Spleen (tissue), 11 donors: ENCODE data around the gene CCL11. TPM values are rescaled to one million over a fixed set of nuclear protein-coding genes. Genes with fewer than 3 reads are reported as not detected.
A peak's percentile ranks its signal among the peaks of the same experiment; 100 is the strongest.

ENCODE experiments used
- DNase-seq: peaks from one replicate; pipeline ENCODE4 v3.0.0-alpha.2; 2020
- H3K27ac ChIP-seq, 8 donors: fragments of 200-600 bp; sonication (generic) in 7 of 8; 1 replicate in 4 of 8; 2 replicates in 4 of 8; pipeline versions ENCODE4 v1.5.0 to v1.8.0; 2016 to 2021; ENCODE audit warnings: inconsistent platforms in 4 of 8, mild to moderate bottlenecking in 4 of 8, moderate library complexity in 1 of 8
- H3K27me3 ChIP-seq, 7 donors: fragments of 200-600 bp; sonication (generic) in 6 of 7; replicated peaks in 1 of 7; 1 replicate in 4 of 7; 2 replicates in 3 of 7; pipeline versions ENCODE4 v1.5.0 to v1.8.0; 2016 to 2021; ENCODE audit warnings: inconsistent platforms in 3 of 7, mild to moderate bottlenecking in 1 of 7
- H3K36me3 ChIP-seq, 6 donors: fragments of 200-600 bp; sonication (generic) in 5 of 6; 1 replicate in 4 of 6; 2 replicates in 2 of 6; pipeline versions ENCODE4 v1.5.0 to v1.8.0; 2016 to 2021; ENCODE audit warnings: inconsistent platforms in 2 of 6
- H3K4me1 ChIP-seq, 6 donors: fragments of 200-600 bp; sonication (generic) in 5 of 6; 1 replicate in 3 of 6; 2 replicates in 3 of 6; pipeline versions ENCODE4 v1.5.0 to v1.8.0; 2016 to 2021; ENCODE audit warnings: inconsistent platforms in 3 of 6
- H3K4me3 ChIP-seq, 8 donors: fragments of 200-600 bp; sonication (generic) in 7 of 8; 1 replicate in 4 of 8; 2 replicates in 4 of 8; pipeline versions ENCODE4 v1.5.0 to v1.8.0; 2016 to 2021; ENCODE audit warnings: inconsistent platforms in 4 of 8, mild to moderate bottlenecking in 4 of 8, moderate library complexity in 2 of 8
- H3K9me3 ChIP-seq, 8 donors: fragments of 200-600 bp; sonication (generic) in 7 of 8; 1 replicate in 4 of 8; 2 replicates in 4 of 8; pipeline versions ENCODE4 v1.5.0 to v1.8.0; 2016 to 2021; ENCODE audit warnings: inconsistent platforms in 4 of 8
- CTCF ChIP-seq, 11 experiments: fragments of 200-600 bp in 7 of 11; fragments of 450-650 bp in 4 of 11; sonication (generic) in 4 of 11; IDR thresholded peaks in 8 of 11; conservative IDR thresholded peaks in 3 of 11; 1 replicate in 7 of 11; 2 replicates in 4 of 11; pipeline versions ENCODE4 v1.4.0 to v1.8.0; 2016 to 2021; ENCODE audit warnings: antibody characterized with exemption in 11 of 11, inconsistent platforms in 4 of 11, mild to moderate bottlenecking in 1 of 11
- POLR2A ChIP-seq, 3 donors: fragments of 450-650 bp; IDR thresholded peaks; one replicate each; pipeline ENCODE4 v1.5.1; 2017; ENCODE audit warnings: antibody characterized with exemption in 3 of 3, mild to moderate bottlenecking in 1 of 3
- POLR2AphosphoS5 ChIP-seq, 3 donors: sonication (generic); formaldehyde crosslinking; IDR thresholded peaks; one replicate each; pipeline ENCODE4 v1.5.1; 2017; ENCODE audit warnings: antibody characterized with exemption in 3 of 3
- WGBS, 5 donors: extraction: QIAGEN DNeasy Blood & Tissue Kit in 3 of 5; methylation state at CpG; one replicate each; pipeline versions ENCODE4 v1.1.5 to v1.1.7; 2013 to 2018; 5-methylcytosine and 5-hydroxymethylcytosine counted together
- intact Hi-C: fragments of 100-400 bp; cut with DNase I; formaldehyde crosslinking; loops from one replicate; pipeline ENCODE4 v1.15.0; 2023; ENCODE audit warnings: low total_unique reads
- polyA plus RNA-seq, 3 donors: library from polyadenylated mRNA; stranded (reverse); fragments of 200-250 nt; gene quantifications; one replicate each; pipeline ENCODE4 v1.2.1, GENCODE V29; 2013
- total RNA-seq, 7 donors: library from RNA; depleted of rRNA in 3 of 7; stranded (reverse); fragments of >200 nt in 3 of 7; fragmentation: NEBNext Ultra II Directional in 4 of 7; extraction: Animal tissue kit (Norgen Biotek cat#: 25700) in 4 of 7; gene quantifications; one replicate each; pipeline versions ENCODE4 v1.1.0 to v1.2.1, GENCODE V29; 2016 to 2021
- donor health status: healthy with polysubstance abuse.
- donor health status: DM: no; HTN: no; CAD: no; lungs with moderate emphysema.
- donor health status: DM: no; HTN: no; CAD: no.
- donor health status: Bipolar disorder and iron deficiency.
- donor health status: healthy.
- donor health status: DM: no; HTN: no; CAD: no.
- donor health status: DM: yes; HTN: yes; CAD: no.

Gene CCL11
- total and polyA plus RNA-seq, 10 donors, result 0.26 to 1.9 (median 0.60) TPM; not detected in 5

- TF ChIP-seq CTCF (IDR thresholded peaks at IDR 0.05 in 8 of 11, conservative IDR thresholded peaks at IDR 0.05 in 3 of 11) (no peak), POLR2A (IDR thresholded peaks at IDR 0.05) (no peak), POLR2AphosphoS5 (IDR thresholded peaks at IDR 0.05) (peak in 1 of 3 donors; percentile 44)
- peaks cover 27 to 98% (median 66%) of the 10 kb centered on the region in 6 donors for H3K4me1 ChIP-seq
These were observed 39.1 kb upstream of the CCL11 start for GRCh38 chr17:34246446-34246845.

GRCh38 chr17:34246881-34247280 lies 38.7 kb upstream of the CCL11 start:
- peak overlapping the region in 1 of 8 donors; percentile 28 for H3K4me3 ChIP-seq
- WGBS, 5 donors, result 43 to 71% (median 45%) methylated on average over 3 of the region's 3 CpGs
- DNase-seq, result no peak
- TF ChIP-seq CTCF (IDR thresholded peaks at IDR 0.05 in 8 of 11, conservative IDR thresholded peaks at IDR 0.05 in 3 of 11) (no peak), POLR2AphosphoS5 (IDR thresholded peaks at IDR 0.05) (no peak), POLR2A (IDR thresholded peaks at IDR 0.05) (no peak)
- H3K4me1 ChIP-seq, result peaks cover 25 to 98% (median 66%) of the 10 kb centered on the region in 6 donors
- H3K36me3 ChIP-seq, result no peaks in the 10 kb centered on the region
- H3K27ac ChIP-seq, result peak overlapping the region in 7 of 8 donors; percentile 16 to 88 (median 70)
- intact Hi-C loops, result no loop called here
- no peaks in the 10 kb centered on the region for H3K9me3 ChIP-seq
- H3K27me3 ChIP-seq, result peaks cover 0 to 13% (median 0%) of the 10 kb centered on the region in 7 donors

More at GRCh38 chr17:34246446-34246845, 39.1 kb upstream of the CCL11 start:
- Histone ChIP-seq H3K36me3 (no peaks in the 10 kb centered on the region), H3K4me3 (peak overlapping the region in 1 of 8 donors; percentile 43), H3K27me3 (peaks cover 0 to 11% (median 0%) of the 10 kb centered on the region in 7 donors), H3K27ac (peak overlapping the region in 7 of 8 donors; percentile 16 to 88 (median 70)), H3K9me3 (no peaks in the 10 kb centered on the region)
- intact Hi-C loops, result no loop called here
- DNase-seq, result no peak
- WGBS, 5 donors, result 26 to 38% (median 35%) methylated on average over 1 of the region's 1 CpG

GRCh38 chr17:34248511-34249024 lies 37.0 kb upstream of the CCL11 start:
- TF ChIP-seq POLR2A (IDR thresholded peaks at IDR 0.05) (no peak), CTCF (IDR thresholded peaks at IDR 0.05 in 8 of 11, conservative IDR thresholded peaks at IDR 0.05 in 3 of 11) (no peak), POLR2AphosphoS5 (IDR thresholded peaks at IDR 0.05) (no peak)
- peaks cover 0 to 26% (median 0%) of the 10 kb centered on the region in 7 donors for H3K27me3 ChIP-seq
- WGBS, 5 donors, result 58 to 71% (median 70%) methylated on average over 6 of the region's 6 CpGs
- no peak for DNase-seq
- peaks cover 21 to 98% (median 62%) of the 10 kb centered on the region in 6 donors for H3K4me1 ChIP-seq
- no peaks in the 10 kb centered on the region for H3K9me3 ChIP-seq
- no peaks in the 10 kb centered on the region for H3K36me3 ChIP-seq
- intact Hi-C loops, result no loop called here
- H3K27ac ChIP-seq, result peak overlapping the region in 5 of 8 donors; percentile 42 to 88 (median 47)
- no peak overlapping the region for H3K4me3 ChIP-seq

GRCh38 chr17:34249061-34249460 lies 36.5 kb upstream of the CCL11 start:
- 51 to 78% (median 63%) methylated on average over 1 of the region's 1 CpG for WGBS, 5 donors
- no peak for TF ChIP-seq POLR2A (IDR thresholded peaks at IDR 0.05)
- peaks cover 16 to 98% (median 60%) of the 10 kb centered on the region in 6 donors for H3K4me1 ChIP-seq
- H3K9me3 ChIP-seq, result no peaks in the 10 kb centered on the region
- peak overlapping the region in 5 of 8 donors; percentile 42 to 88 (median 47) for H3K27ac ChIP-seq
- H3K36me3 ChIP-seq, result no peaks in the 10 kb centered on the region
- H3K4me3 ChIP-seq, result no peak overlapping the region
- no peak for DNase-seq
- intact Hi-C loops, result no loop called here
- H3K27me3 ChIP-seq, result peaks cover 0 to 31% (median 0%) of the 10 kb centered on the region in 7 donors
